Left renal pelvis (tissue), 4 donors: ENCODE results near the gene VAMP4. TPM values are rescaled to one million over a fixed set of nuclear protein-coding genes. Genes with fewer than 3 reads are reported as not detected.

Experiments used
- DNase-seq, 4 donors: peaks; one replicate each; pipeline ENCODE4 v3.0.0-alpha.2; 2013; ENCODE audit warnings: low read depth in 4 of 4, low spot score in 3 of 4
- polyA plus RNA-seq, 4 donors: library from polyadenylated mRNA; unstranded; fragments of 120-200 nt; gene quantifications; one replicate each; pipeline ENCODE4 v1.2.1, GENCODE V29; 2013; ENCODE audit not compliant: insufficient read length in 4 of 4

Gene VAMP4
- polyA plus RNA-seq, 4 donors, result 16.6 to 19.3 (median 17.3) TPM

- DNase-seq, result no peak
These were observed 87.5 kb downstream of the VAMP4 start for GRCh38 chr1:171654201-171654941.

DNA sequence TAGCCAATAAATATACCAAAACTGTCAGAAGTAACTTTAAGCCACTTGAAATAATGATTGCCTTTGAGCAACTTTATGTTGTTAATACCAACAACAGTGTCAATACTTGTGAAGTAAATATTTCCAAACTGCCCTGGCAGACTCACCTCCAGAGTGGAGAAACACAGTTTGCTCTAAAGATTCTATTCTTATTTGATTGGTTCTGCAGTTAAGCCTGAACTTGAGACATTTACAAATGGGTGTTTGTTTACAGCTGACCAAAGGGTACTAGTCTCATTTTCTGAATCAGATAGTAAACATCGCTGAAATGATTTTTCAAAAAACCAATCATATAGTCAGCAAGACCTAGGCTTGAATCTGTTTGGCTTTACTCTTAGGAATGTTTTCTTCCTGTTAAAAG, 88.1 kb downstream of the VAMP4 start:
- DNase-seq, result no peak

GRCh38 chr1:171652234-171652822, 89.5 kb downstream of the VAMP4 start, which contains the start of gene MYOC:
TSS of gene MYOC (minus strand) at chr1:171652688. CDS start at chr1:171652611, 77 bp downstream.
- no peak for DNase-seq

Other genes starting within 250 kb of the VAMP4 start
- gene MYOCOS, start 119.8 kb downstream of the VAMP4 start, polyA plus RNA-seq, result under 1 TPM in 3 of 4 donors, not detected in 1; 0.37 to 0.61 (median 0.52) TPM
- under 1 TPM; 0.14 to 0.19 (median 0.18) TPM for gene MYOC, start 89.4 kb downstream of the VAMP4 start, polyA plus RNA-seq
- gene METTL13, start 39.6 kb upstream of the VAMP4 start, polyA plus RNA-seq, result 10 to 100 TPM; 30.5 to 39.5 (median 33.3) TPM
- gene DNM3, start 99.4 kb upstream of the VAMP4 start, polyA plus RNA-seq, result 1 to 10 TPM; 3.8 to 6.6 (median 4.6) TPM